Trophoblast cell (in vitro differentiated cells and primary cell): ENCODE results near the gene KRTAP10-12.
A peak's percentile ranks its signal among the peaks of the same experiment; 100 is the strongest.
"Not testable (repeated sequence)": the region's sequence is repeated elsewhere in the genome, so short reads cannot be mapped to it uniquely, and the experiment has no call there.

Source experiments
- DNase-seq, 2 donors: peaks; one replicate each; pipeline ENCODE4 v3.0.0-alpha.2; 2016
- H2AFZ ChIP-seq: 2 replicates; pipeline ENCODE4 v1.6.1; 2013; ENCODE audit warnings: low read length, moderate library complexity, mild to moderate bottlenecking; ENCODE audit not compliant: insufficient read depth, poor library complexity
- H2AK5ac ChIP-seq: 2 replicates; pipeline ENCODE4 v1.6.1; 2013; ENCODE audit warnings: mild to moderate bottlenecking, low read length
- H2BK120ac ChIP-seq: 2 replicates; pipeline ENCODE4 v1.6.1; 2013; ENCODE audit warnings: low read length, mild to moderate bottlenecking, moderate library complexity; ENCODE audit not compliant: insufficient read depth, poor library complexity
- H2BK12ac ChIP-seq: 2 replicates; pipeline ENCODE4 v1.6.1; 2013; ENCODE audit warnings: mild to moderate bottlenecking, low read length, moderate library complexity
- H2BK5ac ChIP-seq: 2 replicates; pipeline ENCODE4 v1.6.1; 2013; ENCODE audit warnings: low read length, low read depth, moderate library complexity, mild to moderate bottlenecking; ENCODE audit not compliant: poor library complexity
- H3K14ac ChIP-seq: 2 replicates; pipeline ENCODE4 v1.6.1; 2013; ENCODE audit warnings: mild to moderate bottlenecking, low read length
- H3K18ac ChIP-seq: 2 replicates; pipeline ENCODE4 v1.6.1; 2013; ENCODE audit warnings: mild to moderate bottlenecking, low read length
- H3K23ac ChIP-seq: 2 replicates; pipeline ENCODE4 v1.6.1; 2013; ENCODE audit warnings: low read length
- H3K27ac ChIP-seq: 2 replicates; pipeline ENCODE4 v1.5.1; 2013; ENCODE audit warnings: low read depth, mild to moderate bottlenecking, inconsistent platforms, low read length, moderate library complexity
- H3K27me3 ChIP-seq: 2 replicates; pipeline ENCODE4 v1.6.1; 2013; ENCODE audit warnings: inconsistent platforms, mild to moderate bottlenecking, low read length, moderate library complexity; ENCODE audit not compliant: insufficient read depth
- H3K36me3 ChIP-seq, 2 experiments: 1 replicate in 1 of 2; 2 replicates in 1 of 2; pipeline ENCODE4 v1.6.1; 2013; ENCODE audit warnings: low read length in 2 of 2, mild to moderate bottlenecking in 2 of 2, moderate library complexity in 1 of 2; ENCODE audit not compliant: insufficient read depth in 2 of 2, control insufficient read depth in 1 of 2
- H3K4ac ChIP-seq: 2 replicates; pipeline ENCODE4 v1.6.1; 2013; ENCODE audit warnings: low read depth, mild to moderate bottlenecking, low read length, moderate library complexity
- H3K4me1 ChIP-seq, 2 experiments: 1 replicate in 1 of 2; 2 replicates in 1 of 2; pipeline ENCODE4 v1.6.1; 2013; ENCODE audit warnings: low read length in 2 of 2, mild to moderate bottlenecking in 2 of 2, moderate library complexity in 1 of 2; ENCODE audit not compliant: insufficient read depth in 2 of 2, control insufficient read depth in 1 of 2
- H3K4me2 ChIP-seq: 2 replicates; pipeline ENCODE4 v1.6.1; 2013; ENCODE audit warnings: inconsistent platforms, mild to moderate bottlenecking, low read length, moderate library complexity
- H3K4me3 ChIP-seq: 2 replicates; pipeline ENCODE4 v1.5.1; 2013; ENCODE audit warnings: mild to moderate bottlenecking, low read depth, low read length, inconsistent platforms
- H3K79me1 ChIP-seq: one replicate; pipeline ENCODE4 v1.6.1; 2013; ENCODE audit warnings: low read length
- H3K79me2 ChIP-seq: 2 replicates; pipeline ENCODE4 v1.6.1; 2013; ENCODE audit warnings: low read length, mild to moderate bottlenecking; ENCODE audit not compliant: control insufficient read depth, insufficient read depth, poor library complexity
- H3K9ac ChIP-seq: 2 replicates; pipeline ENCODE4 v1.6.1; 2013; ENCODE audit warnings: mild to moderate bottlenecking, low read length
- H3K9me3 ChIP-seq: 2 replicates; pipeline ENCODE4 v1.6.1; 2013; ENCODE audit warnings: low read depth, mild to moderate bottlenecking, control low read depth, inconsistent platforms, low read length; ENCODE audit not compliant: insufficient read depth
- H4K12ac ChIP-seq: 2 replicates; pipeline ENCODE4 v1.6.1; 2013; ENCODE audit warnings: low read depth, mild to moderate bottlenecking, low read length, moderate library complexity
- H4K8ac ChIP-seq: 2 replicates; pipeline ENCODE4 v1.6.1; 2013; ENCODE audit warnings: low read depth, mild to moderate bottlenecking, low read length, moderate library complexity
- H4K91ac ChIP-seq: one replicate; pipeline ENCODE4 v1.6.1; 2013; ENCODE audit warnings: low read depth, mild to moderate bottlenecking, low read length, moderate library complexity
- WGBS: extraction: QIAGEN DNeasy Blood & Tissue Kit; methylation state at CpG from one replicate; pipeline ENCODE4 v1.1.7; 2013; ENCODE audit warnings: missing lambda C conversion rate; ENCODE audit not compliant: insufficient read length, insufficient coverage; ENCODE audit errors: extremely low coverage; 5-methylcytosine and 5-hydroxymethylcytosine counted together

KRTAP10-12 gene

GRCh38 chr21:44658913-44659595, 37.9 kb upstream of the KRTAP10-12 start:
- no peak overlapping the region for H3K27ac ChIP-seq

DNA sequence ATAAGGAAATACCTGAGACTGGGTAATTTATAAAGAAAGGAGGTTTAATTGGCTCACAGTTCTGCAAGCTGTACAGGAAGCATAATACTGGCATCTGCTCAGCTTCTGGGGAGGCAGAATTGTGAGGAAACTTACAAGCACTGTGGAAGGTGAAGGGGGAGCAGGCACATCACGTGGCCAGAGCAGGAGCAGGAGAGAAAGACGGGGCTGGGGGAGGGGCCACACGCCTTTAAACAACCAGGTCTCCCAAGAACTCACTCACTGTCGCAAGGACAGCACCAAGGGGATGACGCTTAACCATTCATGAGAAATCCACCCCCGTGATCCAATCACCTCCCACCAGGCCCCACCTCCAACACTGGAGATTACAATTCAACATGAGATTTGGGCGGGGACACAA, 35.4 kb upstream of the KRTAP10-12 start:
- not testable (repeated sequence) for H3K4me1 ChIP-seq, H2BK5ac ChIP-seq, H2AFZ ChIP-seq, H3K9ac ChIP-seq, H3K18ac ChIP-seq, H3K14ac ChIP-seq, H3K4me3 ChIP-seq, H3K4ac ChIP-seq, H3K23ac ChIP-seq, H4K8ac ChIP-seq, H4K12ac ChIP-seq, H3K27ac ChIP-seq, H3K36me3 ChIP-seq, H2BK120ac ChIP-seq, H3K4me2 ChIP-seq, H3K79me1 ChIP-seq, H2BK12ac ChIP-seq, H3K79me2 ChIP-seq, DNase-seq, H3K27me3 ChIP-seq, H4K91ac ChIP-seq, H2AK5ac ChIP-seq
- H3K9me3 ChIP-seq = peaks cover 10% of the 10 kb centered on the region
- WGBS = no CpG with 5 or more reads among the region's 7 CpGs

More at GRCh38 chr21:44658913-44659595, 37.9 kb upstream of the KRTAP10-12 start:
- no peaks in the 10 kb centered on the region for H3K79me2 ChIP-seq
- no peak overlapping the region for H2AK5ac ChIP-seq
- no peak overlapping the region for H3K4ac ChIP-seq
- no peak overlapping the region for H3K4me2 ChIP-seq
- H2BK120ac ChIP-seq = peak overlapping the region; percentile 55
- H3K14ac ChIP-seq = no peak overlapping the region
- H2AFZ ChIP-seq = no peak overlapping the region
- no peak overlapping the region for H3K23ac ChIP-seq
- H4K12ac ChIP-seq = no peak overlapping the region
- no peak for DNase-seq
- H4K91ac ChIP-seq = no peak overlapping the region
- peaks cover 11% of the 10 kb centered on the region for H3K9me3 ChIP-seq
- no peak overlapping the region for H3K18ac ChIP-seq
- no peaks in the 10 kb centered on the region for H3K79me1 ChIP-seq
- no peak overlapping the region for H3K4me3 ChIP-seq
- no CpG with 5 or more reads among the region's 11 CpGs for WGBS
- no peak overlapping the region for H2BK5ac ChIP-seq
- no peak overlapping the region for H3K9ac ChIP-seq
- H4K8ac ChIP-seq = peak overlapping the region; percentile 50
- no peak overlapping the region for H2BK12ac ChIP-seq
- no peaks in the 10 kb centered on the region for H3K36me3 ChIP-seq
- no peaks in the 10 kb centered on the region for H3K27me3 ChIP-seq
- peaks cover 2 to 7% of the 10 kb centered on the region in 2 experiments for H3K4me1 ChIP-seq

GRCh38 chr21:44664691-44665090, 32.3 kb upstream of the KRTAP10-12 start:
- no peak for DNase-seq
- Histone ChIP-seq H3K4me2 (no peak overlapping the region), H2BK120ac (no peak overlapping the region), H3K18ac (no peak overlapping the region), H3K36me3 (no peaks in the 10 kb centered on the region), H3K4ac (no peak overlapping the region), H3K4me3 (no peak overlapping the region), H4K91ac (no peak overlapping the region), H3K4me1 (no peaks in the 10 kb centered on the region), H3K27me3 (no peaks in the 10 kb centered on the region), H4K8ac (no peak overlapping the region), H4K12ac (no peak overlapping the region), H3K79me1 (no peaks in the 10 kb centered on the region), H3K9ac (no peak overlapping the region), H2AK5ac (no peak overlapping the region), H3K14ac (no peak overlapping the region), H3K79me2 (peaks cover 2% of the 10 kb centered on the region), H3K27ac (no peak overlapping the region), H2AFZ (no peak overlapping the region), H2BK12ac (no peak overlapping the region), H2BK5ac (no peak overlapping the region), H3K23ac (no peak overlapping the region), H3K9me3 (peaks cover 7% of the 10 kb centered on the region)
- no CpG with 5 or more reads among the region's 5 CpGs for WGBS

DNA sequence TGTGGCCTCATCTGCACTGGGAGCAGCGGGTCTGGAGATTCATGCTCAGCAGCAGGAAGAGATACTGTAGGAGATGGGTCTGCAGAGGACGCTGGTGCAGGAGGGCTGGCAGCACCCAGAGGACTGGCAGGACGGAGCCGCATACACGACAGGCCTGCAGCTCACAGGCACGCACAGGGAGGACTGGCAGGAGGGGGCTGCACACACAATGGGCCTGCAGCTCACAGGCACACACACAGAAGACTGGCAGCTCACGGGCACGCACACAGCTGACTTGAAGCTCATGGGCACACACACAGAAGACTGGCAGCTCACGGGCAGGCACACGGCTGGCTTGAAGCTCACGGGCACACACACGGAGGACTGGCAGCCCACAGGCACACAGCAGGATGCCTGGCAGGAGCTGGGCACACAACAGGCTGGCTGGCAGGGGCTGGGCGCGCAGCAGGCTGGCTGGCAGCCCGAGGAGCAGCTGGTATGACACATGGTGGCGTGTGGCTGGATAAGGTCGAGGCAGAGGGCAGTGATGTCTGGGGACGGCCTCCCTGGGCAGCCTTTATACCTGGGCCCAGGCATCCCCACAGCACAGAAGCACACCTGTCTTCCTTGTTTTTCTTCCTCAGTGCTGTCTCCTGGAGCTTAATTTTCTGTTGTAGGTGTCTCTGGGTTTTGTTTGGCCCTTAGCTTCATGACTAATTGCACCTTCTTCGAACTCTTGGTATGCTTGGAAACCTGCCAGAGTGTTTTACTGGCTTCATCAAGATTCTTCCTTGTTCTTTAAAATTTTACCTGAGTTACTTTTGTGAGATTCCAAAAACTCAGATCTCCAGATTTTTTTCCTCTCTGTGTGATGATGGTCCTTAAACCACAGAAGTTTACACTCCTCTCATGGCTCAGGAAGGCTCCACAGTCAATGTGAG, 30.3 kb upstream of the KRTAP10-12 start, which contains the start of gene KRTAP12-2:
TSS of gene KRTAP12-2 (minus strand) at position 527 of the 920 bp plus-strand sequence. CDS start at position 486, 41 bp downstream.
- Histone ChIP-seq H3K79me2 (peaks cover 2% of the 10 kb centered on the region), H3K14ac (no peak within 1 kb of the TSS)
- WGBS = no CpG with 5 or more reads among the region's 19 CpGs

More for the DNA sequence above, 30.3 kb upstream of the KRTAP10-12 start, which contains the start of gene KRTAP12-2:
- Histone ChIP-seq H4K8ac (no peak within 1 kb of the TSS), H3K79me1 (no peaks in the 10 kb centered on the region), H2BK5ac (no peak within 1 kb of the TSS), H4K91ac (no peak within 1 kb of the TSS), H3K36me3 (no peaks in the 10 kb centered on the region), H2BK120ac (no peak within 1 kb of the TSS), H3K23ac (no peak within 1 kb of the TSS), H3K4me3 (no peak within 1 kb of the TSS), H3K4ac (no peak within 1 kb of the TSS), H3K9me3 (peaks cover 19% of the 10 kb centered on the region), H2AFZ (no peak within 1 kb of the TSS), H3K4me1 (no peaks in the 10 kb centered on the region), H3K27ac (no peak within 1 kb of the TSS), H3K18ac (no peak within 1 kb of the TSS), H2AK5ac (no peak within 1 kb of the TSS), H3K9ac (no peak within 1 kb of the TSS), H4K12ac (no peak within 1 kb of the TSS), H3K27me3 (no peaks in the 10 kb centered on the region), H2BK12ac (no peak within 1 kb of the TSS), H3K4me2 (no peak within 1 kb of the TSS)
- DNase-seq = no peak
